ENCODE measurements around the gene ATP2B1. TPM values are rescaled to one million over a fixed set of nuclear protein-coding genes. Genes with fewer than 3 reads are reported as not detected.

Gene ATP2B1
- total and polyA plus RNA-seq, 2 donors (not counting 1 experiment from before 2014, with no cell fraction given) = 26.1 to 238 TPM

DNA sequence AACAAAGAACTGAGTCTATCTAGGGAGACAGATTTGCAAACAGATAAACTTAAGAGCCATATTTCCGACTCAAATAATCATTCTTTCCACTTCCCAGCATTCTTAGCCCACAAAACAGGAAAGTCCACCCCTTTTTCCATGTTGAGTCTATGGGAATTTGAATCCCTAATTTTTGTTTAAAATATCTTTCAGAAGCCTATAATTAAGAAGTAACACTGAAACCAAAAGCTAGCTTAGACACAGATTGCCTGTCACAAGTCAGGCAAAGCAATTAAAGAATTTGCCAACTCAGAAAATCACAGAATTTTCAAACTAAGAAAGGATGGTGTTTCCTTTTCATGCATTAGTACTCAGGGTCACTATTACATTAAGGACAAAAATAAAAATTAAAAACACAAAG lies 17.0 kb downstream of the ATP2B1 start:
- Histone ChIP-seq H3K4me3 (ENCODE audit: control extremely low read depth in 1 of 5, extremely low read depth in 1 of 5, insufficient read depth in 1 of 5, low read depth in 2 of 5, low read length in 4 of 5) (no peak overlapping the region), H4K20me1 (ENCODE audit: control insufficient read depth, insufficient read depth, low read length, poor library complexity, severe bottlenecking) (peaks cover 98% of the 10 kb centered on the region), H3K4me2 (replicated peaks; ENCODE audit: low read depth, low read length, poor library complexity, severe bottlenecking) (peak overlapping the region; percentile 5), H3K79me2 (ENCODE audit: control insufficient read depth, insufficient read depth, low read length) (peaks cover 100% of the 10 kb centered on the region), H3K27me3 (replicated peaks in 1 of 4; ENCODE audit: control extremely low read depth in 1 of 4, control insufficient read depth in 3 of 4, insufficient read depth in 4 of 4, low read length in 3 of 4) (no peaks in the 10 kb centered on the region), H3K9ac (ENCODE audit: low read length) (no peak overlapping the region), H3K27ac (ENCODE audit: low read length in 2 of 2) (no peak overlapping the region), H3K9me3 (ENCODE audit: control extremely low read depth in 1 of 3, control insufficient read depth in 2 of 3, insufficient read depth in 1 of 3, low read length in 2 of 3) (no peaks in the 10 kb centered on the region), H2AFZ (ENCODE audit: insufficient read depth, low read depth, low read length, poor library complexity, severe bottlenecking) (no peak overlapping the region), H3K4me1 (ENCODE audit: control insufficient read depth in 2 of 2, insufficient read depth in 2 of 2, low read length in 2 of 2) (peaks cover 22 to 69% of the 10 kb centered on the region in 2 donors), H3K36me3 (replicated peaks in 1 of 2; ENCODE audit: control extremely low read depth in 1 of 2, control insufficient read depth in 1 of 2, extremely low read depth in 1 of 2, insufficient read depth in 2 of 2, low read length in 1 of 2) (peaks cover 3 to 5% of the 10 kb centered on the region in 2 experiments)
- TF ChIP-seq, protein P1, sequence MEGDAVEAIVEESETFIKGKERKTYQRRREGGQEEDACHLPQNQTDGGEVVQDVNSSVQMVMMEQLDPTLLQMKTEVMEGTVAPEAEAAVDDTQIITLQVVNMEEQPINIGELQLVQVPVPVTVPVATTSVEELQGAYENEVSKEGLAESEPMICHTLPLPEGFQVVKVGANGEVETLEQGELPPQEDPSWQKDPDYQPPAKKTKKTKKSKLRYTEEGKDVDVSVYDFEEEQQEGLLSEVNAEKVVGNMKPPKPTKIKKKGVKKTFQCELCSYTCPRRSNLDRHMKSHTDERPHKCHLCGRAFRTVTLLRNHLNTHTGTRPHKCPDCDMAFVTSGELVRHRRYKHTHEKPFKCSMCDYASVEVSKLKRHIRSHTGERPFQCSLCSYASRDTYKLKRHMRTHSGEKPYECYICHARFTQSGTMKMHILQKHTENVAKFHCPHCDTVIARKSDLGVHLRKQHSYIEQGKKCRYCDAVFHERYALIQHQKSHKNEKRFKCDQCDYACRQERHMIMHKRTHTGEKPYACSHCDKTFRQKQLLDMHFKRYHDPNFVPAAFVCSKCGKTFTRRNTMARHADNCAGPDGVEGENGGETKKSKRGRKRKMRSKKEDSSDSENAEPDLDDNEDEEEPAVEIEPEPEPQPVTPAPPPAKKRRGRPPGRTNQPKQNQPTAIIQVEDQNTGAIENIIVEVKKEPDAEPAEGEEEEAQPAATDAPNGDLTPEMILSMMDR (IDR thresholded peaks at IDR 0.05) = no peak
- no peak for TF ChIP-seq EZH2 (IDR thresholded peaks at IDR 0.05; ENCODE audit: borderline replicate concordance, insufficient read depth, low read depth, low read length, poor library complexity, severe bottlenecking)
- intact Hi-C loops (cut with micrococcal nuclease) = loop anchor here (2.0 kb wide), 1 partner anchor 19 kb away; no protein-coding TSS in a partner anchor
- CTCF ChIA-PET = no interaction called here
- no CpG with 5 or more reads among the region's 1 CpG for whole genome bisulfite sequencing (ENCODE audit: insufficient coverage)
- DNase-seq = no peak
- Mint-ChIP-seq H3K9me3 (ENCODE audit: insufficient read depth) (no peaks in the 10 kb centered on the region), H3K27ac (no peak overlapping the region), H3K27me3 (no peaks in the 10 kb centered on the region), H3K4me1 (peaks cover 78% of the 10 kb centered on the region), H3K4me3 (no peak overlapping the region)
- no peak for ATAC-seq (ENCODE audit: low read depth)
- POLR2A ChIA-PET = interaction anchor here (0.8 kb wide), 1 partner anchor 24 kb away, joined by 3 read pairs; no protein-coding TSS in a partner anchor

DNA sequence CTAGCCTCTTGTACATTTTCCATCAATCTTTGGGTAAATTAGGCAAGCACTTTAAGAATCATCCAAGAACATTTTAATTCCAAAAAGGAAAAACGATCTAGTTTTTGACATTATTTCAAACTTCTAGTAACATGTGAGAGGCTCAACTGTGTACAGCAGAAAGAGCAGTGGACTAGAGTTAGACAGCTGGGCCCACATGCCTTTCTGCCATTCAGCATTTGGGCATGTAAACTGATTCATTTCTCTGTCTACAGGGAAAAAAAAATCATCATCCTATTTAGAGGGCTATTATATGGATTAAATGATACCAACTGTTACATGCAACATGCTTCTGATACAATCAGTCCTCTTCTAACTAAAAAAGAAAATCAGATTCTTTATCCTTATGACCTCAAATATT lies 17.7 kb downstream of the ATP2B1 start:
- CTCF ChIA-PET = no interaction called here
- Histone ChIP-seq H3K4me3 (ENCODE audit: control extremely low read depth in 1 of 5, extremely low read depth in 1 of 5, insufficient read depth in 1 of 5, low read depth in 2 of 5, low read length in 4 of 5) (no peak overlapping the region), H3K79me2 (ENCODE audit: control insufficient read depth, insufficient read depth, low read length) (peaks cover 100% of the 10 kb centered on the region), H2AFZ (ENCODE audit: insufficient read depth, low read depth, low read length, poor library complexity, severe bottlenecking) (no peak overlapping the region), H4K20me1 (ENCODE audit: control insufficient read depth, insufficient read depth, low read length, poor library complexity, severe bottlenecking) (peaks cover 98% of the 10 kb centered on the region), H3K36me3 (replicated peaks in 1 of 2; ENCODE audit: control extremely low read depth in 1 of 2, control insufficient read depth in 1 of 2, extremely low read depth in 1 of 2, insufficient read depth in 2 of 2, low read length in 1 of 2) (peaks cover 3 to 5% of the 10 kb centered on the region in 2 experiments), H3K4me2 (replicated peaks; ENCODE audit: low read depth, low read length, poor library complexity, severe bottlenecking) (peak overlapping the region; percentile 5), H3K27me3 (replicated peaks in 1 of 4; ENCODE audit: control extremely low read depth in 1 of 4, control insufficient read depth in 3 of 4, insufficient read depth in 4 of 4, low read length in 3 of 4) (no peaks in the 10 kb centered on the region), H3K27ac (ENCODE audit: low read length in 2 of 2) (no peak overlapping the region), H3K9me3 (ENCODE audit: control extremely low read depth in 1 of 3, control insufficient read depth in 2 of 3, insufficient read depth in 1 of 3, low read length in 2 of 3) (no peaks in the 10 kb centered on the region), H3K4me1 (ENCODE audit: control insufficient read depth in 2 of 2, insufficient read depth in 2 of 2, low read length in 2 of 2) (peaks cover 22 to 61% of the 10 kb centered on the region in 2 donors), H3K9ac (ENCODE audit: low read length) (no peak overlapping the region)
- DNase-seq (no peak), ATAC-seq (ENCODE audit: low read depth) (no peak)
- Mint-ChIP-seq H3K4me1 (peaks cover 75% of the 10 kb centered on the region), H3K9me3 (ENCODE audit: insufficient read depth) (no peaks in the 10 kb centered on the region), H3K4me3 (no peak overlapping the region), H3K27me3 (no peaks in the 10 kb centered on the region), H3K27ac (no peak overlapping the region)
- POLR2A ChIA-PET = no interaction called here
- intact Hi-C loops (cut with micrococcal nuclease) = loop anchor here (2.0 kb wide), 1 partner anchor 18 kb away; no protein-coding TSS in a partner anchor
- TF ChIP-seq, protein P1 (IDR thresholded peaks at IDR 0.05) = no peak
- no peak for TF ChIP-seq EZH2 (IDR thresholded peaks at IDR 0.05; ENCODE audit: borderline replicate concordance, insufficient read depth, low read depth, low read length, poor library complexity, severe bottlenecking)
- WGBS (ENCODE audit: insufficient coverage) = no CpG with 5 or more reads among the region's 1 CpG
